HG03378 (cell line): ENCODE measurements around the gene TMEM174.

ENCODE experiments used
- ATAC-seq: cut with Tn5 transposase; IDR thresholded peaks from one replicate; pipeline ENCODE4 v1.9.1; 2021; ENCODE audit warnings: mild to moderate bottlenecking, moderate library complexity; ENCODE audit not compliant: unreplicated experiment

Gene TMEM174

GRCh38 chr5:73172951-73173350 lies at the start of gene TMEM174:
TMEM174 (plus strand) TSS chr5:73173193; CDS start chr5:73173244, 51 bp downstream.
- no peak for ATAC-seq

- no peak for ATAC-seq
Measured at GRCh38 chr5:73125289-73125688, 47.7 kb upstream of the TMEM174 start.

GRCh38 chr5:73126381-73126780 lies 46.6 kb upstream of the TMEM174 start:
- no peak for ATAC-seq

- no peak for ATAC-seq
Measured at GRCh38 chr5:73126957-73127356, 46.0 kb upstream of the TMEM174 start.

GRCh38 chr5:73129143-73129542 lies 43.9 kb upstream of the TMEM174 start:
- ATAC-seq: no peak

- no peak for ATAC-seq
Measured at GRCh38 chr5:73130811-73131210, 42.2 kb upstream of the TMEM174 start.

- ATAC-seq: no peak
Measured at GRCh38 chr5:73131711-73132425, 41.1 kb upstream of the TMEM174 start.

GRCh38 chr5:73132759-73133158 lies 40.2 kb upstream of the TMEM174 start:
- ATAC-seq: no peak

GRCh38 chr5:73135021-73135420 lies 38.0 kb upstream of the TMEM174 start:
- no peak for ATAC-seq

GRCh38 chr5:73135429-73136054 lies 37.5 kb upstream of the TMEM174 start:
- no peak for ATAC-seq

GRCh38 chr5:73136055-73136562 lies 36.9 kb upstream of the TMEM174 start:
- ATAC-seq: no peak

GRCh38 chr5:73137563-73138530 lies 35.1 kb upstream of the TMEM174 start:
- ATAC-seq: no peak

- no peak for ATAC-seq
Measured at GRCh38 chr5:73139485-73139884, 33.5 kb upstream of the TMEM174 start.

- ATAC-seq: no peak
Measured at GRCh38 chr5:73140801-73141200, 32.2 kb upstream of the TMEM174 start.

GRCh38 chr5:73142035-73142434 lies 31.0 kb upstream of the TMEM174 start:
- ATAC-seq: no peak

- no peak for ATAC-seq
Measured at GRCh38 chr5:73143716-73144115, 29.3 kb upstream of the TMEM174 start.

GRCh38 chr5:73149540-73149939 lies 23.5 kb upstream of the TMEM174 start:
- no peak for ATAC-seq

GRCh38 chr5:73150876-73151275 lies 22.1 kb upstream of the TMEM174 start:
- no peak for ATAC-seq

GRCh38 chr5:73151766-73152410 lies 21.1 kb upstream of the TMEM174 start:
- no peak for ATAC-seq
